Stimulated activated CD8-positive, alpha-beta memory T cell treated with anti-CD3 and anti-CD28 coated beads, Interleukin-2, amount 100 ng/mL, for 48 hours (primary cell): ENCODE data around the gene DNAJC4.

Experiments used
- DNase-seq, 2 donors: peaks; one replicate each; pipeline ENCODE4 v3.0.0-alpha.2; 2020; ENCODE audit warnings: low read depth in 2 of 2

DNAJC4 gene

GRCh38 chr11:64229090-64229743, 1.1 kb upstream of the DNAJC4 start:
- no peak for DNase-seq

GRCh38 chr11:64229744-64230170, 591 bp upstream of the DNAJC4 start:
- DNase-seq: no peak

GRCh38 chr11:64230985-64231365, 627 bp downstream of the DNAJC4 start:
- DNase-seq: no peak

GRCh38 chr11:64231546-64231945, 1.2 kb downstream of the DNAJC4 start:
- DNase-seq: no peak

- no peak for DNase-seq
Observed at GRCh38 chr11:64232182-64232966, 2.0 kb downstream of the DNAJC4 start.

GRCh38 chr11:64232967-64233315, 2.6 kb downstream of the DNAJC4 start:
- no peak for DNase-seq

- peak in 1 of 2 donors; percentile 66 for DNase-seq
Observed at GRCh38 chr11:64233913-64234586, 3.7 kb downstream of the DNAJC4 start, which contains the start of gene VEGFB. Gene VEGFB, plus strand, starts transcription at chr11:64234584. Its CDS starts 250 bp downstream, at chr11:64234834.

GRCh38 chr11:64234647-64235379, 4.5 kb downstream of the DNAJC4 start:
- no peak for DNase-seq

GRCh38 chr11:64235437-64236161, 5.3 kb downstream of the DNAJC4 start:
- no peak for DNase-seq

- DNase-seq: no peak
Observed at GRCh38 chr11:64237484-64237951, 7.2 kb downstream of the DNAJC4 start.

- DNase-seq: no peak
Observed at GRCh38 chr11:64238076-64238475, 7.7 kb downstream of the DNAJC4 start.

GRCh38 chr11:64238999-64239398, 8.7 kb downstream of the DNAJC4 start:
- DNase-seq: no peak

GRCh38 chr11:64239662-64240434, 9.5 kb downstream of the DNAJC4 start:
- DNase-seq: no peak

GRCh38 chr11:64240435-64241240, 10.3 kb downstream of the DNAJC4 start, which contains the start of gene FKBP2:
Gene FKBP2, plus strand, starts transcription at chr11:64241095. Its CDS starts 1,293 bp downstream, at chr11:64242388.
- DNase-seq: peak; percentile 95 to 99

GRCh38 chr11:64241241-64241490, 10.8 kb downstream of the DNAJC4 start:
- peak in 1 of 2 donors; percentile 100 for DNase-seq

- DNase-seq: peak in 1 of 2 donors; percentile 99
Observed at GRCh38 chr11:64241491-64242374, 11.4 kb downstream of the DNAJC4 start.

- no peak for DNase-seq
Observed at GRCh38 chr11:64243236-64243854, 13.0 kb downstream of the DNAJC4 start.

GRCh38 chr11:64244107-64244506, 13.8 kb downstream of the DNAJC4 start:
- DNase-seq: no peak
